Endometrial microvascular endothelial cells (primary cell): Measurements from ENCODE around the gene MAML2. TPM values are rescaled to one million over a fixed set of nuclear protein-coding genes. Genes with fewer than 3 reads are reported as not detected.

Experiments used
- in situ Hi-C: cut with HindIII; loops from 2 replicates; pipeline ENCODE4 v1.10.0; 2017; ENCODE audit warnings: low sequenced_read_pairs, low pct_unique_long_range_greater_than_20kb; ENCODE audit errors: inconsistent ontology term
- total RNA-seq: library from RNA; depleted of rRNA; stranded (reverse); fragments of >200 nt; gene quantifications from one replicate; pipeline ENCODE4 v1.2.3, GENCODE V29; 2015; ENCODE audit errors: inconsistent ontology term

The MAML2 gene
- total RNA-seq, 1 donor from 2014 or later = 4.0 TPM

DNA sequence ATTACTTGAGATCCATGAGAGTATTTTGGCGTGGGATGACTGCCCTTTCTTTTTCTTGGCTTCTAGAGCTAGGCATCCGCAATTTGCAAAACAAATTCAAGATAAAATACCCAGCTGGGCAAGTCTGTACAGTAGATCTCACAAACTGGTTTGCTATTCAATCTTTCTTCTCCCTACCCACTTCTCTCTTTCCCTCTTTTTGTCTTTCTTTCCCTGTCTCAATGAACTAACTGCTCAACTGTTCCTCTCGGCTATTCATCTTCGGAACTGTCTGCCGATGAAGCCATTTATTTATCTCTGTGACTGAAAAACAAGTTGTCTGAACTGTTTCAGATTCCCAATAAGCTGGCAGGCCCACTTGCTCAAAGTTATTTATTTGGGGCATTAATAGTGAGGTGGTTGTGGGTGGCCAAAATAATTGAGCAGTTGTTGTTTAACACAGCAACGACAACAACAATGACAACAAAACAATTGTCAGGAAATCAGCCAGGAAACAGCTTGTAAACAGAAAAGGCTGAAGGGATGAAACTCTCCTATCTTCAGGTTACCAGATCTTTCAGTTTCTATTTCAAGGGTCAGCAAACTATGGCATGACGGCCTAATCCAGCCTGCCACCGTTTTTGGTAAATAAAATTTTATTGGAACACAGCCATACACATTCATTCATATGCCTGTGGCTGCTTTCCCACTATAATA, 343.1 kb downstream of the MAML2 start:
- in situ Hi-C loops = no loop called here

DNA sequence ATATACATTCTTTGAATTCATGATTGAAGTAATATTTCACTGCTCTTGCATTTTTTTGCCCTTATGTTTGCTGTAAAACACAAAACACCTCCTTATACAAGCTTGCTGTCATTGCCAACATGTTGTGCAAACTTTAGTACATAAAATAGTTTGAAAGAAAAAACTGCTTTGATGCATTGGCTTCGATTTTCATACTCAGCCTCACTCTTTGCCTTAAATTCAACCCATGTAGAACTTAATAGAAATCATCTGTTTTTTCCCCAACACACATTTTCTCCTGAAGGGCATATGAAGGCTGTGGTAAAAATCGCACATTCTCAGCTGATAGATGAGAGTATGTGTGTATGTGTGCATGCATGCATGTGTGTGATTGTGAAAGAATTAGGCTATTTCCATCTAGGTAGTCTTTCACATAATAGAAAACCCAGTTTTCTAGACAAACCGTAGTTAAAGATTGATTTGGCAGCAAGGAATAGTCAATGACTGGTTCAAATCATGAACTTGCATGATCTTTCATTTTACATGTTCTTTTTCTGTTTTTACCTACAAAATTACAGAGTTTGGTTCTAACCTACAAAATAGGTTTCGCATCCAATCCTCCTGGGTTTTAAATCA, 346.3 kb downstream of the MAML2 start:
- in situ Hi-C loops = no loop called here

DNA sequence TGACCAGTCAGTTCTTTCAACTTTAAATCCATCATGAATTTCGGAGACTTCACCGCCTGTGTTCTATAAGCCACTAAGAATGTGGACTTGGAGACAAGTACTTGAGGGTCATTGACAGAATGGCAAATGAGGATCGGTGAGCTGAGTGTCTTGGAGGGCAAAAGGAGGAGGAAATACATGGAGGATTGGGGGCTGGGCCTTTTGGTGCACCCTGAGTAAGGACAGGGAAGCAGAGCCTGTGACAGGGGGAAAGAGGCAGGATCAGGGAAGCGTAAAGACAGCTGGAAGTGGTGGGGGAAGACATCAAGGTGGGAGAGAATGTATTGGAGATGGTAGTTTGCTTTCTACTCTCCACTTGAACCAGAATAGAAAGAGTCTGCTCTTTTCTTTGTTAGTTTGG, 348.7 kb downstream of the MAML2 start:
- in situ Hi-C loops = no loop called here

DNA sequence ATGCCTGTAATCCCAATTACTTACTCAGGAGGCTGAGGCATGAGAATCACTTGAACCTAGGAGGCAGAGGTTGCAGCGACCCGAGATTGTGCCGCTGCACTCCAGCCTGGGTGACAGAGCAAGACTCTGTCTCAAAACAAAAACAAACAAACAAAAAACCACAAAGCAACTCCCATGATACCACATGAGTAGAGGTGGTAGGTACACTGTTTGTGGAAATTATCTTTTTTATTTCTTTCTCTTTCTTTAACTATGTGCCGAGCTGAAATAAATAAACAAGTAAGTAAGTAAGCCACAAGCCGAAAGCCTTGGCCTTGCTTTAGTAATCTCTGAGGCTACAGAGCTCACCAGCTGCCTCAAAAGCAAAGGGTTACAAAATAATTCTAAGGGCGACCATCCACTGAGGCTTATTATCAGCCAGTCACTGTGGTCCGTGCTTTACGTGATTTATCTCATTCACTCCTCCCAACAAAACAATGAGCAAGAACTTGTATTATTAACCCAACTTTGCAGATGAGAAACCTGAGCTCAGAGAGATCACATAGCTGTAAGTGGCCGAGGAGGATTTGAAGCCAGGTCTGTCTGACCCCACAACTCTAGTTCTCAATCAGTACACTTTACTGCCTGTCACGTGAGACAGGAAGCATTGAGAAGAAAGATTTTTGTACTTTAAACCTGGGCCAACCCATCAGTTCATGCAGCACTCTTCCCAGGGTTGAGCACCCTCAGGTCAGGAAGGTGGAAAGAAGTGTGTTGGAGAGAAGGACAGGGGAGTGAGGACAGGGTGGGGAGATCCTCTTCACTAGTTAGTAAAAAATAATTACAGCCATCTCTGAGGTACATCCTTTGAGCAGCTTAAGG, 349.3 kb downstream of the MAML2 start:
- in situ Hi-C loops = no loop called here

DNA sequence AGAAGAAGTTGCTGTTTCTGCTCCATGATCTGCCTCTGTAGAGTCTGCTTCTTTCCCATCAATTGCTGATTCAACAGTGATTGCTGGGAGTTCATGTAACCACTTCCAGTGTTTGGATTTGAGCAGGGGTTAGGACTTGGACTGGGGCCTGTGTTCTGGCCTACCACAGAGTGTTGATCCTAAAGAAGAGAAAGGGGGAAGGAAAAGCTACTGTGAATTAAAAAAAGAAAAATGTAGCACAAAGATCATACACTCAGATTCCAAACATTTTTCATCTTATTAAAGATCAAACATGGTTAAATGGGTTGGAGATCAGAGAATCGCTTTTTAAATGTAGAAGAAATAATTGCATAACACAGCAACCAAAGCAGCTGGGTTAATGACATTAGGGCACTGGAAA, 351.4 kb downstream of the MAML2 start:
- in situ Hi-C loops = no loop called here

DNA sequence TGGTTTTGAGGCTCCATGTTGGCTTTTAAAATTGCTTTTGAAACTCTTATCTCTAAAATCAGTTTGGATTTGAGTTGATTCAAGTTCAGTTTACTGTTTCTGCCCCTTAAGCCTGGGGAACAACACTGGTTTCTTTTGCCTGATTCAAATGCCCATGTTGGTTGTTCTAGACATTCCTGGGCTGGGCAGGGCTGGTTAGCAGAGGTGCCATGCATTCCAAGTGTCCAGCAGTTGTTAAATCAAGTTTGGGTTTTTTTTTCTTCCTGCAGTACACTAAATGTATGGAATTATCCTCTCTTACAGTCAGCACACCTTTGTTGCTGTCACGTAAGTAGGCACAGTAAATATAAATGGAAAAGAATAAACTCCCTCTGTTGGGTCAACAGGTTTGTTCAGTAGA, 351.9 kb downstream of the MAML2 start:
- in situ Hi-C loops = no loop called here

DNA sequence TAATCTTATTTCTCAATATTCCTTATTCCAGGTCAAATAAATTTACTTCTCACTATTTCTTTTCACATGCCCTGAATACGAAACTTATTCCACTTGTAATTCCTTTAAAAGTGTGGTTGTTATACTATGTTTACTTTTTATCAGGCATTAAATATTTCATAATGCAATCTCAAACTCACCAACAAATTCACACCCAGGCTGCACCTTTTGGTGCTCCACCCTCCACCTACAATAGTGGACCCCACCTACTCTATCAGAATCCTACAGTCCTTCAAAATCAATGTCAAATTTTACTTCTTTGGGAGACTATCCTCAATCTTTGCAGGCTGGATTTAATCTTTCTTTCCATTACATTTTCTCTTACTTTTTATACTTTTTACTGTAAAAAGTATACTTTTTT, 353.2 kb downstream of the MAML2 start:
- in situ Hi-C loops = no loop called here

DNA sequence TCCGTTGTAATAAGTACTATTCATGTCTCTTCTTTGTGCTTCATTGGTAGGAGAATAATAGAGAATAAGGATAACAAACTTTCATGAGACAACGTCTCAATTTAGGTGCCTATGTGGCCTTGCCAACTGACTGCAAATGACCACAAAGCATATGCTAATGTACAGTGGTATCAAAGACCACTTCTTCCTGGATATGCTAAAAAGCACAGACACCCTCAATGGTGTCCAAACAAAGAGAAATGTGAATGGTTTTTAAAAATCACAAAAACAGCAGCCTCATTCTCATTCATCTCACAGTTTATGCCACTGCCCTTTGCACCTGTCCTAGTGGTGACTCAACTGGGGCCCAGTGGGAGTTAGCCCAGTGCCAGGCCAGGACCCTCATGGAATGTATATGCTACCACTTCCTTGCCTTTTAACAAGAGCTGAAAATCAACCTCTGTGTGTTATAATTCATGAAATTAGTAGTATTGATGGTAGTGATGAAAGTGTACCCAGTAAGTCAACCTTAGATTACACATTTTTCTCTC, 353.9 kb downstream of the MAML2 start:
- in situ Hi-C loops = no loop called here

DNA sequence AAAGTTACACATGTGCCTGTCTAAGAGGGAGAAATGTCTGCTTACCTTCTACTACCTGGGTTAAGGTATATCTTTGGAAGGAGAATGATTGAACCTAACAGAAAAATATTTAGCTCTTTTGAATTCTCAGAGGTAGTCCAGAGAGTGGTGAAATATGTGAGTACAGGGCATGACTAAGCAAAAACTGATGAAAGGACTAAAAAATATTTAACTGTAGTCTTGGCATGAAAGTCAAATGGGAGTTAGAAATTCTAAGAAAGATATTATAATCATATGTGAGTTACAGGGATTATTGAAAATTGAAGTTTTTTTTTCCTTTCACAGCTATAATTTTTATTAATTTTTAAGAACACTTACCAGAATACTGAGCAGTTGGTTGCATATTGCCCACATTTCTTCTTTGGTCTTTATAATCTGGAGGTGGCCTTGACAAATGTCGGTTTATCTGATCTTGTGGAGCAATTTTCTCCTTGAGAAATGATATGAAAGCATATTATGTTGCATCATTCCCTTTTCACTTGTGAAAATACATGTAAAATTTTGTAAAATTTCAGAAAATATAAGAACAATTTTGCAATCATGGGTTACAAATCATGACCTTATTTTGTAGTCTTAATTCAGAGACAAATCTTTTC, 357.7 kb downstream of the MAML2 start:
- in situ Hi-C loops = no loop called here

DNA sequence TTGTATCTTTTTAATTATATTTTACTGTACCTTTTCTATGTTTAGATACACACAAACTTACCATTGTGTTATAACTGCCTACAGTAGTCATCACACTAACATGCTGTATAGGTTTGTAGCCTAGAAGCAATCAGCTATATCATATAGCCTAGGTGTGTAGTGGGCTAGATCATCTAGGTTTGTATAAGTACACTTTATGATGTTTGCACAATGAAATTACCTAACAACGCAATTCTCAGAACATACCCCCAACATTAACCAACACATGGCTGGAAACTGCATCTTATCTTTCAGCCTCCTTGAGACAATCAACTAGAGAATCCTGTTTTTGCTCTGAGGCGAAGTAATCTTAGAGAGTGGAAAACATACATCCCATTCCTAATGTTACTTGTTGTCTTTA, 358.9 kb downstream of the MAML2 start:
- in situ Hi-C loops = no loop called here

DNA sequence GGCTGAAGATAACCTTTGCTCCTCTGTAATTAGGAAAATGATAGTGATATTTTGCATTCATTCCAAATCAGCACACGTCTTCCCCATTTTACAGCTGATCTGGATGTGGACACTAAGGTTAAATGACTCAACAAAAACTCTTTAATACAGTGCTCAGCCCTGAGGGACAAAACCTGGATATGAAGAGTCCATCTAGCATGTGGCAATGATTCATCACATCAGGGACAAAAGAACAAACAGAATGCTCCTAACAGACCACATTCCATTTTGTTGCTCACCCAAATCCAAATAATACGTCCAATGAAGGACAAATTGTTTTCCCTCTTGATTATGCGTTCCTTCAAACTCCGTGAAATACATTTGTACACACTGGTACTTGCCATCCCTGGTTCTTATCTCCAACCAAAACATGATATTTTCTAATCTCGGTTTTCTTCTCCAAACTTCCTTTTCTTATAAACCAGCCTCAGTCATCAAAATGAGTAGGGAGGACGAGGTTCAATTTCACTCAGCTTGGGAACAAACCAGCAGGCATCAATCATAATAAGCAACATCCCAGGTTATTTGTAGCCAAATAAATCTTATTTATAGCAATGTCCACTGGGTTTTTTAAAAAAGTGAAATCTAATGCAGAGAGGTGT, 365.3 kb downstream of the MAML2 start:
- in situ Hi-C loops = no loop called here

DNA sequence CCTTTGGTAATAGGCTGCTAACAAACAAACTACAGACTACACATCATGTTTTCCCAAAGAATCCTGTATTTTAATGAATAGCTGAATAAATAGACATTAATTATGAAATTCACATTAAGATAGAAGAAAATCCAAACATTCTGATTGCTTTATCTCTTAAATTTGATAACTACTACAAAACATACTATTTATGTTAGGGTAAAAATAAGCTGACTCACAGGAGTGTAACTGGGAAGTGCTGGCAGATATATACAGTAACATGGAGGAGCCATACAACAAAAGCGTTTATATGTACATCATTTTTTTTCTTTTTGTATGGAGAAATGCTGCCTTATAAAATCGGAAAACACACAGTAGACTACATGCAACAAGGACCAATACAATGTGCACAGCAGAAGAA, 366.4 kb downstream of the MAML2 start:
- in situ Hi-C loops = no loop called here

DNA sequence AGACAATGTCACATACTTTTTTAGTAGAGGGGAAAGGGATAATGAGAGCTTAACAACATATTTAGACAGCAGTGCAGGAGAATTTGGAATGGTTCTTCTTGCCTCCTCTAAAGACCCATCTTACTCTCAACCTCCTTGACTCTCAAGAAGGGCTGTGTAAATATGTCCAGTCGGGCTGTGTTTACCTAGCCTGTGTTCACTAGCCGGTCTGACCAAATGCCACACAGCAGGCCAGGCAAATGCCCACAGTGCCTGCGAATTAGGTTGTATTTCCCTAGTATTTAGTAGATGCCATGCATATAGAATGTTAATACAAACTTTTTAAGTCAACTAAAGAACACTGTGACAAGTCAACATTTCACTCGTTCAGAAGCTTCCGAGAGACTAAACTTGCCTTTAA, 367.7 kb downstream of the MAML2 start:
- in situ Hi-C loops = no loop called here

DNA sequence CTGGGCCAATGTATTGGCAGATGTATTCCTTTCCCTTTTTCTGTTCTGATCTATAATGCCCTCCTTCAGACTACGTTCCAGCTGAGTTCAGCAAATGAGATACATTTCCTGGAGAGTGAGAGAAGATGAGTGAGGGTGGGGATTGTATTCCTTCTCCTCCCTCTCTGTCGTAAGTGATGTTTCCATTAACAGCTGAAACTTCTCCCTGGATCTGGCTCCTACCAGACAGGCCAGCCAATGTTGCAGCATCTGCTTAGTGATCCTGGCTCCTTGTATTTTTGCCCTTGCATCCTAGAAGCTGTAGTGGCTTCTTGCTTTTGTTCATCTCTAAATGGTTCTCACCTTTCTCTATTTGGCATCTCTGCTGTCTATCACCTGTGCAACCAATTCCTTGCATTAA, 370.9 kb downstream of the MAML2 start:
- in situ Hi-C loops = no loop called here

DNA sequence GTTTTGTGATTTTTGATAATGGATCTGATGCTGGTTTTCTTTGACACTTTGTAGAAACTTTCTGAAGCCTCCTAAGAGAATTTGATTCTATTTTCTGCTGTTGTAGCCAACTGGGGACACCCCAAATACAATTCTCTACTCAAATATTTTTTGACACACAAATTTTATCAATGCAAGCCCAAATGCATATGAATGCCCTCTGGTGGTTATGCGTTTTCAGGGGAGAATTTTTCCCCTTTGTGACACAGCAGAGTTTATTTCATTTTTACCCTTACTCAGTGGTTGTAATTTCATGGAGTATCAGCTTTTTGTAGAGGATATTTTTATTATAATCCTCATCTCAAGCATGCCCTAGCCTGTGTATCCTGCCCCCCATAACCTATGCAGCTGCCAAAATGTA, 374.4 kb downstream of the MAML2 start:
- in situ Hi-C loops = no loop called here

DNA sequence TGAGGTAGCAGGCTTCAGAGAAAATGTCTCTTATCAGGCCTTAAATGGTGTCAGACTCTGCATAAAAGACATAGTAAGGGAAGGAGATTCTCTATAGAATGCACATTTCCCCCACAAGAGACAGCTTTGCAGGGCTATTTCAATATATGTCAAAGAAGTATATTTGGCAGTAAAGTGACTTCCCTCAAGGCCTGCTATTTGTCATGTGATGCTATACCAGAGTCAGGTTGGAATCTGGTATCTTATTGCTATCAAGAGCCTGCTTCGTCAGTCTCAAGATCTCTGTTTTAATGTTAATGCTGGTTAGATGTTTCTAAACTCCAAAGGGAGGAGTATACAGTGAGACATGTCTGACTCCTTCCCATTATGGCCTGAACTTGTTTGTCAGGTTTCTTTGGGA, 378.7 kb downstream of the MAML2 start:
- in situ Hi-C loops = no loop called here

DNA sequence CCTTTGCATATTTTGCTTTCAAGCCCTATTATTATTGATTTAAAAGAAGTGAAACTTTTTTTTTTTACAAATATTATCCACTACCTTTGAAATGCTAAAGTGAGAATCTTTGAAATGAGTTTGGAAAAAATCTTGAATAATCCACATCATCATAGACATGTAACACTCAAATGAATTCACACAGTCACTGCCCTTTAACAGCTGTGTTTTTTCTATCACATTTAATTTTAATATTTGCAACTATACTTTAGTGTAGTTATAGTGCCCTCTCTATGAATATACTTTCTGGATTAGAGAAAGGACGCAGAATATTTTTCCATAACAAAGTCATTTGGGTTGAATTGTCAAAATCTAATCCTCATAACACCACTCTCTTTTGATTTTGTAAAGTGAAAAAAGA, 381.2 kb downstream of the MAML2 start:
- in situ Hi-C loops = no loop called here

DNA sequence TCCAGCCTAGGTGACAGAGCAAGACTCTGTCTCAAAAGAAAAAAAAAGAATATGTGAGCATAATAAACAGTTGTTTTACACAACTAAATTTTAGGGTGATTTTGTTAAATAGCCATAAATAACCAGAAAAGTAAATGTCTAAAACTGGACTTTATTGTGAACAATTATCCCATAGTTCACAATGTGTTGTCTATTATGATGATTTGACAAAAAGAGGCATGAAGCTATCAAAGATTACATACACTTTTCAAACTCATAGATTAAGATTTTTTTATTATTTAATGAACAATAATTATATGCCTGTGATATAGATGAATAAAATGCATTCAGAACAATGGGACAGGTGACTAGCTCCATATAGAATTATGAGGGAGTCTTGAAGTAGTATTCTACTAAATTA, 392.1 kb downstream of the MAML2 start:
- in situ Hi-C loops = no loop called here

DNA sequence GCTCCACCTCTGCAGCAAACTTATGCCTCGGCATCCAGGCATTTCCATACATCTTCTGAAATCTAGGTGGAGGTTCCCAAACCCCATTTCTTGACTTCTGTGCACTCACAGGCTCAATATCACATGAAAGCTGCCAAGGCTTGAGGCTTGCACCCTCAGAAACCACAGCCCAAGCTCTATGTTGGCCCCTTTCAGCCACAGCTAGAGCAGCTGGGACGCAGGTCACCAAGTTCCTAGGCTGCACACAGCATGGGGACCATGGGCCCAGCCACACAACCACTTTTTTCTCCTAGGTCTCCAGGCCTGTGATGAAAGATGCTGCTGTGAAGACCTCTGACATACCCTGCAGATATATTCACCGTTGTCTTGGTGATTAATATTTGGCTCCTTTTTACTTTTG, 394.4 kb downstream of the MAML2 start:
- in situ Hi-C loops = no loop called here
